Fibroblast of skin of right biceps (primary cell): ENCODE measurements around the gene CELA2B.
"Not testable (repeated sequence)": the region's sequence is repeated elsewhere in the genome, so short reads cannot be mapped to it uniquely, and the experiment has no call there.

Experiments
- DNase-seq: peaks from one replicate; pipeline ENCODE4 v3.0.0-alpha.2; 2013

CELA2B gene

GRCh38 chr1:15445390-15446122, 30.3 kb upstream of the CELA2B start:
- no peak for DNase-seq

GRCh38 chr1:15446212-15446611, 29.7 kb upstream of the CELA2B start:
- no peak for DNase-seq

- no peak for DNase-seq
These were observed 26.9 kb upstream of the CELA2B start for GRCh38 chr1:15448877-15449462.

DNA sequence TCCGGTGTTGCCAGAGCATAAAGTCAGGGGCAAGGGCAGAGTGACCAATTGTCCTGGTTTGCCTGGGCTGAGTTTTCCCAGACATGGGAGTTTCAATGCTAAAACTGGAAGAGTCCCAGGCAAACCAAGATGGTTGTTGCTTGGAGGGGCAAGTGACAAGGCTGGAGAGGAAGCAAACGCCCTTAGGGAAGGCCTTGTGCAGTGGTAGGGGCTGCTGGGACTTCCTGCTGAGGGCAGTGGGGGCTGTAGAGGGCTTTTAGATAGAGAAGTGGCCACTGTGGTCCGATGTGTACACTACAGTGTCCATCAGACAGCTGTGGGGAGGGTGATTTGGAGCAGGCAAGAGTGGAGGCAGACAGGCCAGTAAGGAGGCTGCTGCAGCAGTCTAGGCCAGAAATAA, 26.3 kb upstream of the CELA2B start:
- no peak for DNase-seq

- no peak for DNase-seq
These were observed 24.7 kb upstream of the CELA2B start for GRCh38 chr1:15451014-15451722.

- no peak for DNase-seq
These were observed 23.7 kb upstream of the CELA2B start for GRCh38 chr1:15452216-15452615.

- DNase-seq, result no peak
These were observed 22.9 kb upstream of the CELA2B start for GRCh38 chr1:15452866-15453571.

DNA sequence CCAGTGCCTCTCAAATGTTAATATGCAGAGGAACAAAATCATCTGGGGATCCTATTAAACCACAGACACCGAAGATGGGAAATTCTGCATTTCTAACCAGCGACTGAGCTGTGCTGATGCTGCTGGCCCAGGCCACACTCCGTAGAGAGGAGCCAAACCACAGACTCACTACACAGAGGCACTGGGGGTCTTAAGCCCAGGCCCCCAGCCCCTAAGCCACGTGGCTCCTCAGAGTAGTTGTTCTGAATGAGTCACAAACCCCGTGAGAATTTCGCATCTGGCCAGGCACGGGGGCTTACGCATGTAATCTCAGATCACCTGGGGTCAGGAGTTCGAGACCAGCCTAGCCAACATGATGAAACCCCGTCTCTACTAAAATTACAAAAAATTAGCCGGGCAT, 22.2 kb upstream of the CELA2B start:
- peak; percentile 63 for DNase-seq

DNA sequence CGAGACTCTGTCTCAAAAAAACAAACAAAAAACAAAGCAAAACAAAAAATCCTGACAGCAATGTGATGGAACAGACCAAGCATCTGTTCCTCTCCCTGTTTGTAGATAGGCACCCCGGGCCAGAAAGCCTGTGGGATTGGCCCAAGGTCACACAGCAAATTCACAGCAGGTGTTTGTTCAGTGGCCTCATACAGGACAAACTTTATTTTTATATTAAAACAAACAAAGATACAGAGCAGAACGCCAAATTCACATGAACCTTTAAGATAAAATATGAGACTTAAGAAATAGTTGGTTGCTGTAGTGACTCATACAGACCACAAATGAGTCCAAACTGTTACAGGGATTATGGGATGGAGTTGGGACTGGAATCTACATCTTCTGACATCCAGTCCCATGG, 21.6 kb upstream of the CELA2B start:
- DNase-seq, result peak; percentile 76

GRCh38 chr1:15455522-15455921, 20.4 kb upstream of the CELA2B start:
- no peak for DNase-seq

DNA sequence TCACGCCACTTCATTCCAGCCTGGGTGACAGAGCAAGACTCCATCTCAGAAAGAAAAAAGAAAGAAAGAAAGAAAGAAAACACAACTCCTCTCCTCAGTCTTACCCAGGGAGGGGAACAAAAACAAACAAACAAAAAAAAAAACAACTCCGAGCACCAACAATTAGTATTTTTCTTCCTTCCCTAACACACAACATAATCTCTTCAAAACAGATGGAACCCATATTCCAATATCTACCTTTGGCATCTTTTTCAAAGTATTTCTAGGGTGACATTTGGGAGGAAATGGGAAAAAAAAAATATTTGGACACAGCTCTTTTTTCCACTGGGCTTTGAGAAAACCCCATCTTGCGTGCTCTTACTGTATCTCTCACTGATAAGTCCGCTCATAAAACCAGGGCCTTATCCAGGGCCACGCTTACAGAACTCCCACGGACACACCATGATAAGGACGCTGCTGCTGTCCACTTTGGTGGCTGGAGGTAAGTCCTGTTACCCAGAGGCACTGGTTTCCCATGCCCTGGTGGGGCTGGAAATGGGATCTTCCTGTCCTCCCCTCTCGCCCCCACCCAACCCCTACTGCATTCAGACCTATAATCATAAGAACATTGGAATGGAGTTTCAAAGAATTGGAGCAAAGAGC, 19.5 kb upstream of the CELA2B start, which contains the start of gene CELA2A:
TSS of gene CELA2A (plus strand) at position 420 of the 642 bp plus-strand sequence. CDS start at position 442, 22 bp downstream.
- no peak for DNase-seq

DNA sequence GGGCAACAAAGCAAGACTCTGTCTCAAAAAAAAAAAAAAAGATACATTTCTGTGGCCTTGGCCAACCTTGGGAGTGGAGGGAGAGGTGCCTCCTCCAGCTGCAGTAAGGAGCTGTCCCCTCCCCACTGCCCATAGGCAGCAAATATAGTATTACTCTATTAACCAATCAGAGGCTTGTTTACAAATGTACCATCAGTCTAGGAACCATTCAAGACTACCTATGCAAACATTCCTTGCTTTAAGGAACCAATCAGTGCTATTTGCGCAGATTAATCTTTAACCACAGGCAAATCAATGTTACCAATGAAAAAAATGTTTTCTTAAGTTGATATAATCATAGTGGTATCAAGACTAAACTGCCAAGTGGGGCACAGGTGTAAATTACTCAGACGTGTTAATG, 18.3 kb upstream of the CELA2B start:
- no peak for DNase-seq

DNA sequence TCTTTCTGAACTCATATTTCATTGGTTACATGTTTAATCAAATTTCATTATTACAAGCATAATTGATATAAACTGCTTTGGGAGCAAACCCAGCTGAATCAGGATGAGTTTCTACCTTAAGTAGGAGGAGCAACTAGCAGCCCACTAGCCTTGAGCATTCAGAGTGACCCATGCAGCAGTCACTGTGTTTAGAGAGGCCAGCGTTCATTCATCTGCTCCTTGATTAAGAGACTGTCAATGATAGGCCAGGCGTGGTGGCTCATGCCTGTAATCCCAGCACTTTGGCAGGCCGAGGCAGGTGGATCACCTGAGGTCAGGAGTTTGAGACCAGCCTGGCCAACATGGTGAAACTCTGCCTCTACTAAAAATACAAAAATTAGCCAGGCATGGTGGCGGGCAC, 17.5 kb upstream of the CELA2B start:
- DNase-seq, result not testable (repeated sequence)

DNA sequence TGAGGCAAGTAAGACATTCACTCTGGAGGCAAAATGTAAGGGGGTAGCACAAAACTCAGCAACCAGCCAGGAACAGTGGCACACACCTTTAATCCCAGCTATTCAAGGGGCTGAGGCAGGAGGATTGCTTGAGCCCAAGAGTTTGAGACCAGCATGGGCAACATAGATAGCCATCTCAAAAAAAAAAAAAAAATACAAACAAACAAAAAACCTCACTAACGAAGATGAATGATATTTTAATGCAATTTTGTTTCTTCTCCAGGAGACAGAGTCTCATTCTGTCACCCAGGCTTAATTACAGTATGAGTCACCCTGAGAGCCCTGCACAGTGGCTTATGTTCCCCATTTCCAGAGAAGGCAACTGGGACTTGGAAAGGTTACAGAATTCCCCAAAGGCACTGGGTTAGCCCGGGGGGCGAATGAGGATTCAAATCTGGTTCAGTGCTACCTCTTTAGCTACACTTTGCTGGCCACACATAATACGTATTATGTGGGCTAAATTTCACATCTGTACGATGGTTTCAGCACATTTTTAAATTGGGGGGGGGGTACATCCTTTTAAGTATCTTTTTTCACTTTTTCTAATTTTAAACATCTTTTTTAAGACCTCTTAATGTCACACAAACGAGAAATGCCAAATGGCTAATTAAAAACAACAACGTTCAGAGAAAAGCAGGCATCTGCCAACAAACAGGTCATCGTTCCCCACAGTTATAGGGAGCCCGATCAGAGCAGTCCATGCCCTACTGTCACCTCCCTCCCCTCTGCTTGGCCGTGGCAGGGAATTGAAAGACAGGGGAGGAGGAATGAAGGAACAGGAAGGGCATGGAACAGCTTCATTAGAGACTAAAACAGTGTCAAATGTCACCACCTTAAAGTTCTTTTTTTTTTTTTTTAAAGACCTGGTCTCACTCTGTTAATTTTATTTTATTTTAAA, 15.9 kb upstream of the CELA2B start:
- peak; percentile 61 for DNase-seq

GRCh38 chr1:15460708-15461095, 15.2 kb upstream of the CELA2B start:
- peak; percentile 25 for DNase-seq

DNA sequence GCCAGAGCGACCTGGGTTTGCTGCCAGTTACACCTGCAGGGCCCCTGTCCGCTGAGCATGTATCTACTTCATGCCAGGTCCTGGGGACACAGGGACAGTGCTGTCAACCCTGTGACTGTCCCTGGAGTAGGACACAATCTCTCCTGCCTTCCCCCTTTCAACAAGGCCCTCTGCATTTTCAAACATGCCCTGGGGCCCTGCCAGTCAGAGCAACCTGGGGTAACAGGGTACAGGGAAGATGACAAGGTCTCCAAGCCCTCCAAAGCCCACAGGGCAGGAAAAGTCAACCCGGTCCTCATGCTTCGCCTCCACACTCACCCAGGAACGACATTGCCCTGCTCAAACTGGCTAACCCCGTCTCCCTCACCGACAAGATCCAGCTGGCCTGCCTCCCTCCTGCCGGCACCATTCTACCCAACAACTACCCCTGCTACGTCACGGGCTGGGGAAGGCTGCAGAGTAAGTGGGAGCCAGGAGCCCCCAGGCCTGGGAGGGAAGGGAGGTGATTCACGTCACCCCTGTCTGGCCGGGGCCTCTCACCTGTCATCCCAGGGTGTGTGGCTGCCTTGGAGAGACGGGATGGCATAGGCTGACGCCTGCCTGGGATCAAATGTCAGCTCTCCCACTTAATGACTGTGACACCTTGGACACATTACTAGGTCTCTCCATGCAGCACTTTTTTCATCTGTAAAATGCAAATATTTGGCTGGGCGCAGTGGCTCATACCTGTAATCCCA, 12.7 kb upstream of the CELA2B start:
- not testable (repeated sequence) for DNase-seq

- DNase-seq, result not testable (repeated sequence)
These were observed 12.0 kb upstream of the CELA2B start for GRCh38 chr1:15463926-15464322.

GRCh38 chr1:15465674-15466073, 10.2 kb upstream of the CELA2B start:
- no peak for DNase-seq

DNA sequence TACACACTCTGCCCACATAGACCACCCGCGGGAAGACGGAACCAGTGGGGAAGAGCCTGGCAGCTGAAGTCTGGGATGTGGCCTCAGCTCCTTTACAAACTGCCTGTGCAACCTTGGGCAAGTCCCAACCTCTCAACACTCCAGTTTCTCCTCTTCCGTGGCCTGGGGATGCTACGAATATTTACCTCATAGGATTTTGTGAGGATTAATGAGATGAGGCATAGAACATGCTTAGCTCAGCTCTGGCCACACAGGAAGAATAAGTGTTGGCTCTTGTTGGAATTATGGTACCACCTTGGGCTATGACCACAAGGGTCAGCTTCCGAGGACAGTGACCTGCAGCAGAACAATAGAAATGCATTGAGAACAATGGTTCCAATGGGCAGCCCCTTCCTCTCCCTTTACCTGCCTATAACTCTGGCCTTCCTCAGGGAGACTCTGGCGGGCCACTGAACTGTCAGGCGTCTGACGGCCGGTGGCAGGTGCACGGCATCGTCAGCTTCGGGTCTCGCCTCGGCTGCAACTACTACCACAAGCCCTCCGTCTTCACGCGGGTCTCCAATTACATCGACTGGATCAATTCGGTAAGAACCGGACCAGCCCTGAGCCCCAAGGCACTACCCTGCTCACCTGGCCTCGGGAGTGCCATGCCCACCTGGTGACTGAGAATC, 8.8 kb upstream of the CELA2B start:
- DNase-seq, result not testable (repeated sequence)

GRCh38 chr1:15468145-15468544, 7.8 kb upstream of the CELA2B start:
- no peak for DNase-seq
